Right lobe of liver (tissue), 6 donors: Measurements from ENCODE around the gene AIDA. TPM values are rescaled to one million over a fixed set of nuclear protein-coding genes. Genes with fewer than 3 reads are reported as not detected.
"Not testable (repeated sequence)": the region's sequence is repeated elsewhere in the genome, so short reads cannot be mapped to it uniquely, and the experiment has no call there.

ENCODE experiments used
- ATAC-seq, 4 donors: fragments of 200-7000 bp; cut with Tn5 transposase; one replicate each; pipeline ENCODE4 v1.9.1; 2020; ENCODE audit warnings: mild to moderate bottlenecking in 4 of 4, moderate library complexity in 4 of 4
- DNase-seq, 3 donors: peaks; one replicate each; pipeline ENCODE4 v3.0.0-alpha.2; 2020
- H3K27ac ChIP-seq, 3 donors: fragments of 200-600 bp; one replicate each; pipeline ENCODE4 v1.8.0; 2022
- H3K27me3 ChIP-seq, 2 donors: fragments of 200-600 bp; one replicate each; pipeline ENCODE4 v1.8.0; 2022
- H3K36me3 ChIP-seq, 4 donors: fragments of 200-600 bp; sonication (generic) in 1 of 4; one replicate each; pipeline versions ENCODE4 v1.5.1 to v1.8.0; 2017 to 2022; ENCODE audit warnings: control low read depth in 1 of 4
- H3K4me1 ChIP-seq, 4 donors: fragments of 200-600 bp; sonication (generic) in 1 of 4; one replicate each; pipeline versions ENCODE4 v1.5.1 to v1.8.0; 2017 to 2022; ENCODE audit warnings: control low read depth in 1 of 4
- H3K4me3 ChIP-seq, 3 donors: fragments of 200-600 bp; one replicate each; pipeline ENCODE4 v1.8.0; 2022
- H3K9me3 ChIP-seq, 4 donors: fragments of 200-600 bp; sonication (generic) in 1 of 4; one replicate each; pipeline versions ENCODE4 v1.5.1 to v1.8.0; 2017 to 2022; ENCODE audit warnings: control low read depth in 1 of 4
- CTCF ChIP-seq, 4 donors: fragments of 200-600 bp in 3 of 4; fragments of 450-650 bp in 1 of 4; IDR thresholded peaks; one replicate each; pipeline versions ENCODE4 v1.5.1 to v1.8.0; 2016 to 2022; ENCODE audit warnings: antibody characterized with exemption in 4 of 4, mild to moderate bottlenecking in 2 of 4
- POLR2A ChIP-seq: fragments of 450-650 bp; IDR thresholded peaks from one replicate; pipeline ENCODE4 v1.6.1; 2017; ENCODE audit warnings: antibody characterized with exemption, mild to moderate bottlenecking
- WGBS: methylation state at CpG from one replicate; pipeline ENCODE4 v1.1.6; 2018; ENCODE audit warnings: low coverage, low lambda C conversion rate; ENCODE audit not compliant: insufficient coverage; ENCODE audit errors: missing lambda C conversion rate; 5-methylcytosine and 5-hydroxymethylcytosine counted together
- intact Hi-C, 2 donors: fragments of 100-400 bp; cut with DNase I; formaldehyde crosslinking; loops; one replicate each; pipeline versions ENCODE4 v1.11.2 to v1.14.1; 2022
- total RNA-seq, 6 experiments: library from RNA; depleted of rRNA in 2 of 6; stranded (reverse); fragments of >200 nt in 2 of 6; fragmentation: NEBNext Ultra II Directional in 3 of 6; extraction: Animal tissue kit (Norgen Biotek cat#: 25700) in 3 of 6; gene quantifications; one replicate each; pipeline versions ENCODE4 v1.1.0 to v1.2.4, GENCODE V29; 2016 to 2023
- donor health status: DM: no; HTN: yes; CAD: no.
- donor health status: DM: no; HTN: no; CAD: no.
- donor health status: DM: no; HTN: no; CAD: no.
- donor health status: DM: no; HTN: yes; CAD: no.
- donor health status: DM: no; HTN: yes; CAD: no.

AIDA gene
- total RNA-seq, 6 experiments from 2014 or later = 23.9 to 35.2 (median 29.8) TPM

DNA sequence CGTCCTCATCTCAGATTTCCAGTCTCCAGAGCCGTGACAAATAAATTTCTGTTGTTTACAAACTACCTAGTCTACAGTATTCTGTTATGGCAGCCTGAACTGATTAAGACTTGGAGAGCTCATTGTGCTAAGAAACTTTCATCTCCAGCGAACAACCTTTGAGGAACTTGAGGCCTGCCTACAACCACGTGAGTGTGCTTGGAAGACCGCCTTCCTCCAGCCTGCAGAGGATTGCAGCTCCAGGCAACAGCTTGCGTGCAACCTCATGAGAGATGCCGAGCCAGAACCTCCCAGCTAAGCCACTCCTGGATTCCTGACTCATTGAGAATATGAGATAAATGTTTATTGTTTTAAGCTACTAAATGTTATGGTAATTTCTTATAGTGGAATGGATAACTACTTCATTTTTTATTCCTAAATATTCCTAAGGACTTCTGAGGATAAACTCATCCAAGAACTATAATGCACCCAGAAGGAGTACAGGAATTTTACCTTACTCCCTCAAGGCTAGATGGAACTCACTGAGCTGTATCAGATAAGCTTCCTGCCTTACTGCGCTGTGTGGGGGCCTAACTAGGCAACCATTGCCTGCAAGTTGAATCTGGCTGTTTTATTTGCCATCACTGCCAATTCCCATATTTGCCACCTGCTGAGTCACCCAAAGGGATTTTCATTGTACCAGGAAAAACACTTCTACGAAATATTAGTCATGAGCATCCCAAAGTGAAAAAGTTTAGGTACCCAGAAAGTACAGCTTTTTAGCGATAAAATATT lies 42.3 kb upstream of the AIDA start:
- no peak overlapping the region for H3K4me3 ChIP-seq
- intact Hi-C loops = no loop called here
- H3K4me1 ChIP-seq = no peaks in the 10 kb centered on the region
- no peaks in the 10 kb centered on the region for H3K36me3 ChIP-seq
- peak in 1 of 3 donors; percentile 53 for DNase-seq
- peak in 3 of 4 donors; percentile 28 to 50 (median 28) for ATAC-seq
- H3K27me3 ChIP-seq = no peaks in the 10 kb centered on the region
- no peak overlapping the region for H3K27ac ChIP-seq
- WGBS = 76% methylated on average over 7 of the region's 10 CpGs
- H3K9me3 ChIP-seq = no peaks in the 10 kb centered on the region
- TF ChIP-seq POLR2A = no peak
- no peak for TF ChIP-seq CTCF (IDR thresholded peaks at IDR 0.05)

- H3K27ac ChIP-seq = no peak overlapping the region
- no peaks in the 10 kb centered on the region for H3K9me3 ChIP-seq
- H3K36me3 ChIP-seq = no peaks in the 10 kb centered on the region
- H3K4me1 ChIP-seq = no peaks in the 10 kb centered on the region
- no peak overlapping the region for H3K4me3 ChIP-seq
- TF ChIP-seq POLR2A (no peak), CTCF (IDR thresholded peaks at IDR 0.05) (no peak)
- intact Hi-C loops = no loop called here
- ATAC-seq (no peak), DNase-seq (no peak)
- 70% methylated on average over 3 of the region's 3 CpGs for WGBS
- no peaks in the 10 kb centered on the region for H3K27me3 ChIP-seq
Measured at GRCh38 chr1:222751255-222751654, 39.0 kb upstream of the AIDA start.

- Histone ChIP-seq H3K27me3 (no peaks in the 10 kb centered on the region), H3K36me3 (no peaks in the 10 kb centered on the region), H3K9me3 (no peaks in the 10 kb centered on the region), H3K4me1 (no peaks in the 10 kb centered on the region), H3K27ac (no peak overlapping the region), H3K4me3 (no peak overlapping the region)
- ATAC-seq = no peak
- intact Hi-C loops = no loop called here
- 72% methylated on average over 1 of the region's 1 CpG for WGBS
- no peak for DNase-seq
- TF ChIP-seq POLR2A = no peak
- TF ChIP-seq CTCF (IDR thresholded peaks at IDR 0.05) = no peak
Measured at GRCh38 chr1:222750651-222751050, 38.4 kb upstream of the AIDA start.

GRCh38 chr1:222749927-222750326 lies 37.6 kb upstream of the AIDA start:
- no peak overlapping the region for H3K27ac ChIP-seq
- H3K4me3 ChIP-seq = no peak overlapping the region
- no peak for TF ChIP-seq CTCF (IDR thresholded peaks at IDR 0.05)
- TF ChIP-seq POLR2A = no peak
- ATAC-seq (no peak), DNase-seq (no peak)
- H3K4me1 ChIP-seq = no peaks in the 10 kb centered on the region
- H3K27me3 ChIP-seq = no peaks in the 10 kb centered on the region
- intact Hi-C loops = no loop called here
- H3K36me3 ChIP-seq = no peaks in the 10 kb centered on the region
- H3K9me3 ChIP-seq = no peaks in the 10 kb centered on the region

- intact Hi-C loops, H3K27me3 ChIP-seq, H3K4me1 ChIP-seq, ATAC-seq, DNase-seq, H3K27ac ChIP-seq, H3K9me3 ChIP-seq, H3K4me3 ChIP-seq, H3K36me3 ChIP-seq: not testable (repeated sequence)
- WGBS = 76% methylated on average over 5 of the region's 5 CpGs
Measured at GRCh38 chr1:222741630-222742457, 29.6 kb upstream of the AIDA start.
